Measurements from ENCODE around the gene ETNK1.

DNA sequence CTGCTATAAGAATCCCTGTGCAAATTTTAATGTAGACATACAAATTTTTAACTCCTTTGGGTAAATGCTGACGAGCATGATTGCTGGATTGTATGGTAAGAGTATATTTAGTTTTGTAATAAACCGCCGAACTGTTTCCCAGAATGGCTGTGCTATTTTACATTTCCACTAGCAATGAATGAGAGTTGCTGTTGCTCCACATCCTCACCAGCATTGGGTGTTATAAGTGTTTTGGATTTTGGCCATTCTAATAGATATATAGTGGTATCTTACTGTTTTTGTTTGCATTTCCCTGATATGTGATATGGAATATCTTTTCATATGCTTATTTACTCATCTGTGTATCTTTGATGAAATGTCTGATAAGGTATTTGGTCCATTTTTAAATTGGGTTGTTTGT, 23.7 kb downstream of the ETNK1 start:
- TF ChIP-seq, protein P1, sequence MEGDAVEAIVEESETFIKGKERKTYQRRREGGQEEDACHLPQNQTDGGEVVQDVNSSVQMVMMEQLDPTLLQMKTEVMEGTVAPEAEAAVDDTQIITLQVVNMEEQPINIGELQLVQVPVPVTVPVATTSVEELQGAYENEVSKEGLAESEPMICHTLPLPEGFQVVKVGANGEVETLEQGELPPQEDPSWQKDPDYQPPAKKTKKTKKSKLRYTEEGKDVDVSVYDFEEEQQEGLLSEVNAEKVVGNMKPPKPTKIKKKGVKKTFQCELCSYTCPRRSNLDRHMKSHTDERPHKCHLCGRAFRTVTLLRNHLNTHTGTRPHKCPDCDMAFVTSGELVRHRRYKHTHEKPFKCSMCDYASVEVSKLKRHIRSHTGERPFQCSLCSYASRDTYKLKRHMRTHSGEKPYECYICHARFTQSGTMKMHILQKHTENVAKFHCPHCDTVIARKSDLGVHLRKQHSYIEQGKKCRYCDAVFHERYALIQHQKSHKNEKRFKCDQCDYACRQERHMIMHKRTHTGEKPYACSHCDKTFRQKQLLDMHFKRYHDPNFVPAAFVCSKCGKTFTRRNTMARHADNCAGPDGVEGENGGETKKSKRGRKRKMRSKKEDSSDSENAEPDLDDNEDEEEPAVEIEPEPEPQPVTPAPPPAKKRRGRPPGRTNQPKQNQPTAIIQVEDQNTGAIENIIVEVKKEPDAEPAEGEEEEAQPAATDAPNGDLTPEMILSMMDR (IDR thresholded peaks at IDR 0.05; ENCODE audit: insufficient read depth, low read length, poor library complexity, severe bottlenecking) = no peak
- no peak for TF ChIP-seq EZH2phosphoT487 (conservative IDR thresholded peaks at IDR 0.05; ENCODE audit: low read length)
